ENCODE measurements around the gene KLHL36.
A peak's percentile ranks its signal among the peaks of the same experiment; 100 is the strongest.
"Not testable (repeated sequence)": the region's sequence is repeated elsewhere in the genome, so short reads cannot be mapped to it uniquely, and the experiment has no call there.

KLHL36 gene

DNA sequence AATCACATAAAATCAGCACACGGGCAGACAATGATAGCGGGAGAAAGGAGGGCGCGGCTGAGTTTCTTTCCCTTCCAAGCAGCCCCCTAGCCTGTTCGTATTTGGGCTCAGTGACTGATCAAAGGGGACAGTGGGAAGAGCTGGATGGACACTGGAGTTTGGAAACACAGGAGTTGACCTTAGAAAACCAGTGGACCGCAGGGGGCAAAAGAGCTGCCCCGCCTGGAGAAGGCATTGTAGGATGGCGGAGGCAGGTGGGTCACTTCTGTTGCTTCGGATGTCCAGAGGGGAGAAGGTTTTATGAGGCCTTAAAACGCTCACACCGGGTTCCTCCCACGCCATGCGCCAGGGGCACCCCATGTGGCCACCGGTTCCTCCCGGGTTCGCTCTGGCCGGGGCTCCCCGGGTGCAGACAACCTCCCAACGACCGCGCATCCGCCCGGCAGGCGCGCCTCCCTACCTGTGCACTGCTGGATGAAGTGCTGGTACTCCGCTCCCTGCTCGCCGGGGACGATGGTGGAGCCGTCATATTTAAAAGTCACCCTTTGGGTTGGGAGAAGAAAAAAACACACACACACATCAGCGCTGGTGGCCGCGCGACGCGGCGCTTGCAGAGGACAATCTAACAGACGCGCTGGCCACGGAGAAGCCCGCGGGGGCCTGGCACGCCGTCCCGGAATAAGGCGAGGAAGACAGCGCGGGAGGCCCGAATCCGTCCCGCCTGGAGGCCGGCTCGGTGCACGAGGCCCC lies 31.1 kb upstream of the KLHL36 start:
- DNase-seq: peak in 1 of 2 experiments; percentile 13

DNA sequence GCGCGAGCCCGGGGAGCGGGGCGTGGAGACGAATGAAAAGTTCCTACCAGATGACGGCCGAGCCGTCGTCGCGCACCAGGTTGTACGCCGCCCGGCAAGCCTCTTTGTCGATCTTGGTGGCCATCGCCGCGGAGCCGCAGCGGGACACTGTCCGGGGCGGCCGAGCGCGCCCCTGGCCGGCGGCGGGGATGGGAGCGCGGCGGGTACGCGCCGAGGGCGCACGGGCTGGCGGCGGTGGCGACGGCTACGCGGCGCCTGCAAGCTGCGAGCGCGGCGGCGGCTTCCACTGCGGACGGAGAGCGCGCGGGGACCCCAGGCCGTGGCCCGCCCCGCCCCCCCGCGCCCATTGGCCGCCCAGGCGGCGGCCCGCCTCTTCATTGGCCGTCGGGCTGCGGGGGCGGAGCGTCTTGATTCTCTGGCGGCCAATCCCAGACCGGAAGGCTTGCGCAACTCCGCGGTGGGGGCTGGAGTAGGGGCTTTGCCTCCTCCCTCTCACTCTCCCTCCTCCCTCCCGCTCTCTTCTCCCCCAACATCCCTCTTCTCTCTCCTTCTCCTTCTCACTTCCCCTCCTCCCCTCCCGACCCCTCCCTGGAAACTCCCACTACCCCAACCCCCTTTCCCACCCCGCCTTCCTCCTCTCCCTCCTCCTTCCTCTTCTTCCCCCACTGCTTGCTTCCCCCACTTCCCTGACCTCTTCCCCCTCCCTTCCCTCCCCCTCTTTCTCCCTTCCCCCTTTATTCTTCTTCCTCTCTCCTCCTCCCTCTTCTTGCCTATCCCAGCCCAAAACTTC lies 30.3 kb upstream of the KLHL36 start, which contains the start of gene COTL1:
TSS of gene COTL1 (minus strand) at position 288 of the 790 bp plus-strand sequence. CDS start at position 124, 164 bp downstream.
- peak; percentile 78 to 81 for DNase-seq

DNA sequence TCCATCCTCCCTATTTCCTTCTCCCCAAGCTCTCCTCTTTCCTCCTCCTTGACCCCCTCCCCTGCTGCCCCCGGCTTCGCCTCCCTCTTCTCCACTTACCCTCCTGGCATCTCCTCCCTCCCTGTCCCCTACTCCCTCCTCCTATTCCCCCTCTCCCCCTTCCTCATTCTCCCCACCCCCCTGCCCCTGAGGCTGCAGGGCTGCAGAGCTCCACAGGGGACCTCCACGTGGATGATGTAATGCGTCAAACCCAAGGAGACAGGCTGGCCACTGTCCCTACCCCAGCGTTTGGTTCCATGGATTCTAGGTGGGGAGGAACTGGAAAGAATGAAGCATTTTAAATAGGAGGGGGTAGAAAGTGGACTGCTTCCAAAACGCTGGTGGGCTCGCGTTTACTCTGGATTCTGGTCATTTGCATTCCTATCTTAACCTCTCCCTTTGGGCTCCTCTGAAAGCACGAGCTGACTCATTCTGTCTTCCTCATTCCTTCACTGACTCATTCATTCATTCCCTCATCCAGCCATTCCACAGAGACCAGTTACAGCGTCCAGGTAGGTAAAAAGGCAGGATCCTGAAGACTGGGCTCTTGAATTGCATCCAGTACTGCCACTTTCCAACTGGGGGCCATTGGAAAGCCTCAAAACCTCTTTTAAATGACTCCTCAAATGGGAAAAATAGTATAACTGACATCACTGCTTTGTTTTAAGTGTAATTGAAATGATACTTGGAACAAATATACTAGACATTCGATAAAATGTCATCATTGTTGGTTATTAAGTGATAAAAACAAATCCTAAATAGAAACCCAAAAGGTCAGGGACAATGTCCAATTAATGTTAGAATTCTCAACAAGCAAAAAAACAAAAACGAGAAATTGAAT lies 29.5 kb upstream of the KLHL36 start:
- DNase-seq: no peak

DNA sequence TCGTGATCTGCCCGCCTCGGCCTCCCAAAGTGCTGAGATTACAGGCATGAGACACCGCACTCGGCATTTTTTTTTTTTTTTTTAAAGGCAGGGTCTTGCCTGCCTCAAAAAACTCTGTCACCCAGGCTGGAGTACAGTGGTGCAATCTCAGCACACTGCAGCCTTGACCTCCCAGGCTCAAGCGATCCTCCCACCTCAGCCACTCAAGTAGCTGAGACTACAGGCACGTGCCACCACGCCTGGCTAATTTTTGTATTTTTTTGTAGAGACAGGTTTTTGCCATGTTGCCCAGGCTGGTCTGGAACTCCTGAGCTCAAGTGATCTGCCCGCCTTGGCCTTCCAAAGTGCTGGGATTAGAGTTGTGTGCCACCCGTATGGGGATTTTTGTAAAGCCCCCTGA lies 27.4 kb upstream of the KLHL36 start:
- DNase-seq: not testable (repeated sequence)

DNA sequence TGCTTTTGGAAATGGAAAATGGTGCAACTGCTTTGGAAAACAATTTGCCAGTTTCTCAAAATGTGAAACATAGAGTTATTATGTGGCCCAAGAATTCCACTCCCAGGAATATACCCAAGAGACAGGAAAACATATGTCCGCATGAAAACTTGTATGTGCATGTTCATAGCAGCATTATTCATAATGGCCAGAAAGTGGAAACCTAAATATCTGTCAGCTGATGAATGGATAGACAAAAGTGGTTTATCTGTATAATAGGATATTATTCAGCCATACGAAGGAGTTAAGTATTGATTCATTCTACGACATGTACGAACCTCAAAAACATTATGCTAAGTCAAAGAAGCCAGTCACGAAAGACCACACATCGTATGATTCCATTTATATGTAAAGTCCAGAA lies 22.8 kb upstream of the KLHL36 start:
- DNase-seq: no peak

DNA sequence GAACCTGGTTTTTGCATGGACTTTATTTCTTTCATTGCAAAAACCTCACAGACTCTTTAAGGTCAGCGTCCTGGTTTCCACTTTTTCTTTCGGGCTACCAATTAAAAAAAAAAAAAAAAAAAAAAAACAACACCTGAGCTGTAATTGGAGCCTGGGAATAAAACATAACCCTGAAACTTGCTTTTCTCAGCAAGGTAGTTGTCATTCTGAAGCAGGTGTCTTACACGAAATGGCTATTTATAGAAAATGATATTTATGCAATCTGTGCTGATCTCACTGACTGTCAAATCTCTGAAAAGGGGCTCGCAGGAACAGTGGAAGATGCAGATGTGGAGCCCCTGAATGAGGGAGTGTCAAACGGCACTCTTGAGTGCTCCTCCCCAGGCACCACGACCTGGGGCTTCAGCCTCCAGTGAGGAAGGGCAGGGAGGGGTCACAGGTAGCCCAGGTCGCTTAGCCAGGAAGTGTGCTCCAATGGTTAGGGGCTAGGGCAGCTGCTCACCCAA lies 20.0 kb upstream of the KLHL36 start:
- DNase-seq: no peak

DNA sequence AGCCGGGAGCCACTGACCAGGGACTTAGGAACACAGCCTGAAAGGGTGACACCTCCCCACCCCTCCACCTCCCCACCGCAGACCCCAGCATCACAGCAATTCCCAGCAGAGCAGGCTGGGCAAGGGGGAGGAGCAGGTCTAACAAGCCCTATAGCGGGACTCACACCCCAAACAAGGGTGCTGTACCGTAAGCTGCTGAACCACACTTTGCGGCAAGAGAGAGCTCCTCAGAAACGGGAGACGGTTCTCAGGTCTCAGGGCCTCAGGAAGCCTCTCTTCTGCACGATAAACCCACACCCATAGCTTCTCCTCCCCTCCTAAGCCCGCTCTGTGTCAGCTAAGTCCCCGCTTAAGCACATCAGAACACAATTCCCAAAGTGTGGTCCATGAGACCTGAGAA lies 18.7 kb upstream of the KLHL36 start:
- no peak for DNase-seq

DNA sequence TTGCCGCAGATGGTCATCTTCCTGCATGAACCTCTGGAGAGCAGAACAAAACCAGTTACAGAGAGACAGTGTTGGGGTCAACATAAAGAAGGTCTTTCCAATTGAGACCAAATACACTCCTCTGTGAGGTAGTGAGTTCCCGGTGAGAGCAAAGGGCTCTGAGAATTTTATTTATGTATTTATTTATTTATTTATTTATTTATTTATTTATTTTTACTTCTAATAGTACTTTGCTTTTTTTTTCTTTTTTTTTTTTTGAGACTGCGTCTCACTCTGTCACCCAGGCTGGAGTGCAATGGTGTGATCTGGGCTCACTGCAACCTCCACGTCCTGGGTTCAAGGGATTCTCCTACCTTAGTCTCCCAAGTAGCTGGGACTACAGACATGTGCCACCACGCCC lies 18.3 kb upstream of the KLHL36 start:
- DNase-seq: no peak

DNA sequence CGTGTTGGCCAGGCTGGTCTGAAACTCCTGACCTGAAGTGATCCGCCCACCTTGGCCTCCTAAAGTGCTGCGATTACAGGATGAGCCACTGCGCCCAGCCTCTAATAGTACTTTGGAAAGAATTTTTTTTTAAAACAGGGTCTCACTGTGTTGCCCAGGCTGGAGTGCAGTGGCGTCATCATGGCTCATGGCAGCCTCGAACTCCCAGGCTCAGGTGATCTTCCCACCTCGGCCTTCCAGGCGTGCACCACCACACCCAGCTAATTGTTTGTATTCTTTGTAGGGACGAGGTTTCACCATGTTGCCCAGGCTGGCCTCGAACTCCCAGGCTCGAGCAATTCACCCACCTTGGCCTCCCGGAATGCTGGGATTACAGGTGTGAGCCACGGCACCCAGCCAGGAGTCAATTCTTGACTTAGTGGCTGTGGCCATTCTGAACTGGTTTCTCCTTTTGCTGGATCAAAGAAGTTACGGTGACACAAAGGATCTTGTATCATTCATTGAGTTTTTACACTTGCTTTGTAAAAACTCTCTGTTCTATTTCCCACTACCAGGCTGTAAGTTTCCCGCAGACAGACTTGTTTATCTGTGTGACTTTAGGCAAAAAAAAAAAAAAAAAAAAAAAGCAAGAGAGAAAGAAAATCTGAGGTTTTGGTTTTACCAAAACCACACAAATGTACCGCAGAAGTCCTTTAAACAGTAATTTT lies 17.7 kb upstream of the KLHL36 start:
- no peak for DNase-seq

DNA sequence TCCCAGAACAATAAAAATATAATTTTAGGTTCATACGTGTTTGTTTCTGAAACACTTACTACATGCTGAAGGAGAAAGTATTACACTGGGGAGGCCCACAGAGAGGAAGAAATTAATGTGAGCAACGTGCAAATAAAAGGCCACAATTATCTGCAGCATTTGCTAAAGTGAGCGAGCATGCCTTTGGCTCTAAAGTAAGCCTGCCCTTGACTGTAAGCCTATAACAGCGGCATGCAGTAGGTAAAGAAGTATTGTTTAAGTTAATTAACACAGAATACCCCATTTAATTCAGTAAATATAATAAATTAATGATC lies 17.2 kb upstream of the KLHL36 start:
- DNase-seq: no peak

DNA sequence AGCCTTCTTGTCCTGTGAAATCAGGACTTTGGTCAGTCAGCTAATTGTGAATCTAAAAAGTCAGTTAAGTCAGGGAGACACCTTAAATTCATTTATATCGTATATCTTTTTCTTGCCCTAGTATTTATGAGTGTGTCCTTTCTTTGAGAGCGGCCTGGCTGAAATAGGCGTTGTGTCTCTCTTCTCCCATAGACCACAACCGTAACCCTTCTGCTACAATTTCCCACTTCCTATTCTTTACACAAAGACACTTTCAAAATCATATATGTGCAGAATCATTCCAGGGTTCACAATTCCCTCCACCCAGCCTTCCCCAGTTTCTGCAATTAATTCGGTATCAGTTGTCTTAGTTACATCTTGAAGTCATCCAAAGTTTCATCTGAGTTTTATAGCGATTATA lies 16.4 kb upstream of the KLHL36 start:
- no peak for DNase-seq

DNA sequence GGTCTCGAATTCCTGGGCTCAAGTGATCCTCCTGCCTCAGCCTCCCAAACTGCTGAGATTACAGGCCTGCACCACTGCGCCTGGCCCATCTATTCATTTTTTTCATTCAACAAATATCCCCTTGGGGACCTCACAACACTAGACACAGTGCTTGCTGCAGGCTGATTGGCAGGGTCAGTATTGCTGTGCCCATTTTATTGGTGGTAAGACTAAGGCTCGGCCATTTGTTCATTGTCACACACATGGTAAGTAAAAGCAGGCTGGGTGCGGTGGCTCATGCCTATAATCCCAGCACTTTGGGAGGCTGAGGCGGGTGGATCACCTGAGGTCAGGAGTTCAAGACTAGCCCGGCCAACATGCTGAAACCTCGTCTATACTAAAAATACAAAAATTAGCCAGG lies 15.4 kb upstream of the KLHL36 start:
- not testable (repeated sequence) for DNase-seq

DNA sequence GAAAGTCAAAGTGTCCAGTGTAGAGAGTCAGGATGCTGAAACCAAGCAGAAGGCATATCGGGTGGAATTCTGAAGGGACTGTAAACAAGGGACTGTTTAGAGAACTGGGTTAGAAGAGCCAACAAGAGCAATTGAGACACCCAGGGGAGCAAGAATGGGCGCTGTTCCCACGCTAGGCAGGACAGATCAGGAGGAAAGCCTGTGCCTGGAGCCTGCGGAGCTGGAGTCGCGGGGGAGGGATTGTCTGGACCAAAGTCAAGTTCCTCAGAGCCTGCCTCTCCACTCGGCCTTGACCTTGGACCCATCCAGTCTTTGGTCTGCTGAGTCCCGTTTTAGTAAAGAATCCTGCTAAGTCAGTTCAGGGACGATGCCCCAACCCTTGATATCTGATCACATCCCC lies 14.7 kb upstream of the KLHL36 start:
- DNase-seq: no peak

DNA sequence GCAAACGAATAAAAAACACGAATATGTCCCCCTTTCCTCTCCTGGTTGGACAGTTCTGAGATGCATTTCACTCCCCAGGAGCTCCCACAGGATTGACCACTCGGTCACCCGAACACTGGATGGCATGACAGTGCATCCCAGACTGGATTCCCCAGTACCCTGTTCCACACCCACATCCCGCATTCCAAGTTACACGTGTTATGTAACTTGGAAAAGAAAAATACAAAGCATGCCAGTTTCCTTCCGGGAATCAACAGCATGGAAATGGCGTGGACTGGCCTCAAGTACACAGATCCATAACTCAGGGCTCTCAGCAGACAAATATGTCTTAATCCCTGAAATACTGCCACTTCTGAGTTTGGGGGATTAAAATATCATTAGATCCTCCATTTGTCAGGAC lies 12.6 kb upstream of the KLHL36 start:
- DNase-seq: no peak

DNA sequence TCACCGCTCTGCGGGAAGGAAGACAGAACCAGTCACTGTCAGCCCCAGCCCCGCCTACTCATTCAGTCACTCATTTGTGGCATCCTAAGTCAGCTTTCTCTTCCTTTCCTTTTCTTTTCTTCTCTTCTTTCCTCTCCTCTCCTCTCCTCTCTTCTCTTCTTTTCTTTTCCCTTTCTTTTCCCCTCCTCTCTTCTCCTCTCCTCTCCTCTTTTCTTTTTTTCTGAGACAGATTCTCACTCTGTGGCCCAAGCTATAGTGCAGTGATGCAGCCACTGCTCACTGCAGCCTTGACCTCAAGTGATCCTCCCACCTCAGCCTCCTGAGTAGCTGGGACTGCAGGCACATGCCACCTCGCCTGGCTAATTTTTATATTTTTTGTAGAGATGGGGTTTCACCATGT lies 10.6 kb upstream of the KLHL36 start:
- no peak for DNase-seq

DNA sequence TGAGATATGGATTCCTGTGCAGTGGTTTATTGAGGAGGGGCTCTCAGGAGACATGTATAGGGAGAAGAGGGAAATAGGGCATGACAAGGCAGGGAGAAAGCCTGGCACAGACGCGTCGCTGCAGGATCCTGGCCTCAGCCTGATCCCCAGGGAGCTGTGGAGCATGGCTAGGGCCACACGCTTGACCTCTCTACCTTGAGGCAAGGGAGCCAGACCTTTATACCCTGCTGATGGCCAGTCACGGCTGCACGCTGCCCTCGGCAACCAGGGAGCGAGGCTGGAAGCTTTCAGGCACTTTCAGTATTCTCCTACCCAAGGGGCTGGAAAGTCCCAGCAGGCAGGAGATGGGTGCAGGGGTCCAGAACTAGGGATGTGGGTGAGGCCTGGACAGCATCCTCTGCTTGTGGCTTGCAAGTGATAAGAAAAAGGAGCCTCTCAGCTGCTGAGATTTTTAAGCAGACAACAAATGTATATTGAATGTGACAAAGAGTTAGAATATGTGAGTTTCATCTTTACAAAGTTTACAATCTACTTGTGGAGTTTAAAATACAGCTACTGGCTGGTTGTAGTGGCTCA lies 10.0 kb upstream of the KLHL36 start:
- DNase-seq: no peak

DNA sequence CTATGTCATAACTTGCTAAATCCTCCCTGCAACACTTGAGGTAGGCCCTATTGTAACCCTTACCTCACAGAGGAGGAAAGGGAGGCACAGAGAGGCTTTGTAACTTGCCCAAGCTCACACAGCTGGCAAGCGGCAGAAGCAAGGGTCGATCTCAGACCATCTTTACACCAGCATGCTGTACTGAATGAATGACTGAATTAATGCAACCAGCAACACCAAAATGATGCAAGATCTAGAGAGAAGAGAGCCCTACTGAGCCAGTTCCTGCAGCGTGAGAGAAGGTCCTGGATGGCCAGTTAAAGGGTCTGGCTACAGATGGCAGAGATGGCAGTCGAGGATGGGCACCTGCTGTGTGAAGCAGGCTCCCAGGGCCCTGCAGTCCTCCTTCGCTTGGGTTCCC lies 8.2 kb upstream of the KLHL36 start:
- DNase-seq: no peak

DNA sequence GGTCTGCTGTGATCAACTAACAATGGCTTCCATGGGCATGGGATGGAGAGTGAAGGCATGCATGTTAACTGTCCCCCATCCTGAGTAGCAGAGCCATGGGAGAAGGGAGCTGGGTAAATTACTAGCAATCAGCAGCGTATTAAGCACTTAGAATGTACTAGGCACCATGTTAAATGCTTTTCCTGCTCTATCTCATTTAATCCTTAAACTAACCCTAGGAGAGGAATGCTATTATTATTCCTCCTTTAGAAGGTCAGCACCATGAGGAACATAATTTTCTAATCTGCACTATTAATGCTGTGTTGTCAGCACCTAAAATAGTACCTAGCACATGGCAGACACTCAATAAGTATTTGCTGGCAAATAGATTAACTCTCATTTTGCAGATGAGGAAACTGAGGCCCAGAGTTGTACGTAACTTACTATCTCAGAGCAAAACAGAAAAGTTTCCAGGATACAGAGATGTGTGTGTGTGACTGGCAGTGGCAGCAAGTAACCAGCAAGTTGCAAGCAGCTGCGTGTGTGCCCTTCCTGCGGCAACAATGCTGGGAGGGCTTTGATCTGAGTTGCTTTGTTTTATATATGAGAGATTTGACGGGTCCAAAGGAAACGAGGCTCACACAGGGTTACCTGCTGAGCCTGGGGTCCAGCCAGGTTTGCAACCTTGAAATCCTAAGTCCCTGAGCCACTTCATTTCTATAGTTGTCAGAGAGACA lies 6.5 kb upstream of the KLHL36 start:
- no peak for DNase-seq

DNA sequence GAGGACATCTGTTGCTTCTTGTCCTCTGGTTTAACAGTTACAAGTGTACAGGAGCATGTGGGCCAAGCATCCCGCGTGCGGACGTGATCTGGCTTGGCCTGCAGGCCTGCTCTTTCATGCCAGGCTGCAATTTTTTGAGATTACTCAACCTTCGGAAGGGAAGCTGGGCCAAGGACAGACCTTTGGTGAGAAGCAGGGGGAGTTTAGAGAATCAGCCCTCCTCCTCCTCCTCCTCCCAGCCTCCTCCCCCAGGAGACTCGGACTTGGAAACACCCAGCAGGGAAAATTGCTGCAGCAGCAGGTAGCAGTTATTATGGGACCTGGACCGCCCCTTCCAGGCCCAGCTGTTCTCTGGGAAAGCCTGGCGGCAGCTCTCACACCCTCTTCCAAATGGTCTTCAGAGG lies 5.1 kb upstream of the KLHL36 start:
- DNase-seq: no peak

DNA sequence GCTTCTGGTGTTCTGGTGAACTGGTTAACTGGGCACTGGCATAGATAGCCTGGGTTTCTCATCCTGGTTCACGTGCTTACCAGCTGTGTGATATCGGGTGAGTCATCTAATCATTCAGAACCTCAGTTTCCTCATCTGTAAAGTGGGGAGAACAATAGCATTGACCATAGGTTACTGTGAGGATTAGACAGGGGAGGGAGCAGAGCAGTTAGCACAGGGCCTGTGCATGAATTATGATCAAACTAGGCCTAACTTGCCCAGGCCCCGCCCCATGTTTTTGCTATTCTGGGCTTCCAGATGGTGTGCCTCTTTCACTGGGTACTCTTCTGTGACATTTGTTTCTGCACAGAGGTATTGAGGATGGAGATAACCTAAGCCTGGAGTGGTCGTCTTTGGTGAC lies 4.6 kb upstream of the KLHL36 start:
- DNase-seq: no peak

Data from cerebellar nuclear complex (tissue), 1 donor.